NT2/D1 (cell line): ENCODE data around the gene PRDM11.

Experiments used
- DNase-seq: peaks from one replicate; pipeline ENCODE4 v3.0.0-alpha.2; 2011; ENCODE audit warnings: low read depth, low spot score
- H3K27me3 ChIP-seq: 2 replicates; pipeline ENCODE4 v1.6.0; 2011; ENCODE audit warnings: mild to moderate bottlenecking; ENCODE audit not compliant: insufficient read length, insufficient read depth
- H3K36me3 ChIP-seq: 2 replicates; pipeline ENCODE4 v1.6.1; 2011; ENCODE audit warnings: mild to moderate bottlenecking, low read length, mixed read lengths; ENCODE audit not compliant: insufficient read depth, insufficient read length
- H3K4me1 ChIP-seq: 2 replicates; pipeline ENCODE4 v1.5.1; 2011; ENCODE audit not compliant: insufficient read depth, insufficient read length
- H3K4me3 ChIP-seq: 2 replicates; pipeline ENCODE4 v1.5.1; 2011; ENCODE audit warnings: low read depth; ENCODE audit not compliant: insufficient read length
- H3K9ac ChIP-seq: 2 replicates; pipeline ENCODE4 v1.6.0; 2011; ENCODE audit warnings: low read depth; ENCODE audit not compliant: insufficient read length
- H3K9me3 ChIP-seq: 2 replicates; pipeline ENCODE4 v1.5.1; 2011; ENCODE audit warnings: mild to moderate bottlenecking, low read length; ENCODE audit not compliant: insufficient read depth
- SUZ12 ChIP-seq: IDR thresholded peaks from 2 replicates; pipeline ENCODE4 v1.6.1; 2011; ENCODE audit not compliant: insufficient read length, insufficient read depth; ENCODE audit errors: extremely low read depth
- YY1 ChIP-seq: IDR thresholded peaks from 2 replicates; pipeline ENCODE4 v1.6.1; 2011; ENCODE audit not compliant: insufficient read length, insufficient read depth
- ZNF274 ChIP-seq: IDR thresholded peaks from 2 replicates; pipeline ENCODE4 v1.6.1; 2011; ENCODE audit warnings: mild to moderate bottlenecking, low read depth, low read length

PRDM11 gene

GRCh38 chr11:45272701-45273100 lies 126.3 kb downstream of the PRDM11 start:
- TF ChIP-seq YY1: no peak
- no peak for TF ChIP-seq ZNF274
- TF ChIP-seq SUZ12: no peak
- H3K9me3 ChIP-seq: no peaks in the 10 kb centered on the region
- no peak for DNase-seq
- no peaks in the 10 kb centered on the region for H3K4me1 ChIP-seq
- H3K36me3 ChIP-seq: no peaks in the 10 kb centered on the region
- H3K27me3 ChIP-seq: peaks cover 2% of the 10 kb centered on the region
- no peak overlapping the region for H3K9ac ChIP-seq
- no peak overlapping the region for H3K4me3 ChIP-seq

GRCh38 chr11:45273509-45273908 lies 127.1 kb downstream of the PRDM11 start:
- no peak overlapping the region for H3K4me3 ChIP-seq
- no peak overlapping the region for H3K9ac ChIP-seq
- H3K27me3 ChIP-seq: peaks cover 2% of the 10 kb centered on the region
- DNase-seq: no peak
- TF ChIP-seq SUZ12 (no peak), YY1 (no peak), ZNF274 (no peak)
- H3K36me3 ChIP-seq: no peaks in the 10 kb centered on the region
- H3K9me3 ChIP-seq: no peaks in the 10 kb centered on the region
- H3K4me1 ChIP-seq: no peaks in the 10 kb centered on the region

- no peak overlapping the region for H3K4me3 ChIP-seq
- H3K36me3 ChIP-seq: no peaks in the 10 kb centered on the region
- no peaks in the 10 kb centered on the region for H3K9me3 ChIP-seq
- DNase-seq: no peak
- peaks cover 2% of the 10 kb centered on the region for H3K27me3 ChIP-seq
- TF ChIP-seq SUZ12 (no peak), YY1 (no peak), ZNF274 (no peak)
- H3K4me1 ChIP-seq: no peaks in the 10 kb centered on the region
- no peak overlapping the region for H3K9ac ChIP-seq
Measured at GRCh38 chr11:45274206-45274605, 127.8 kb downstream of the PRDM11 start.

GRCh38 chr11:45275828-45276227 lies 129.4 kb downstream of the PRDM11 start:
- no peak for TF ChIP-seq ZNF274
- TF ChIP-seq YY1: no peak
- no peak for TF ChIP-seq SUZ12
- H3K4me3 ChIP-seq: no peak overlapping the region
- DNase-seq: no peak
- H3K4me1 ChIP-seq: no peaks in the 10 kb centered on the region
- peaks cover 2% of the 10 kb centered on the region for H3K27me3 ChIP-seq
- no peaks in the 10 kb centered on the region for H3K36me3 ChIP-seq
- no peak overlapping the region for H3K9ac ChIP-seq
- no peaks in the 10 kb centered on the region for H3K9me3 ChIP-seq

- H3K4me3 ChIP-seq: no peak overlapping the region
- no peak for DNase-seq
- H3K27me3 ChIP-seq: peaks cover 9% of the 10 kb centered on the region
- no peaks in the 10 kb centered on the region for H3K36me3 ChIP-seq
- no peak overlapping the region for H3K9ac ChIP-seq
- peaks cover 5% of the 10 kb centered on the region for H3K4me1 ChIP-seq
- TF ChIP-seq YY1: no peak
- TF ChIP-seq SUZ12: no peak
- TF ChIP-seq ZNF274: no peak
- no peaks in the 10 kb centered on the region for H3K9me3 ChIP-seq
Measured at GRCh38 chr11:45278714-45279113, 132.3 kb downstream of the PRDM11 start.

DNA sequence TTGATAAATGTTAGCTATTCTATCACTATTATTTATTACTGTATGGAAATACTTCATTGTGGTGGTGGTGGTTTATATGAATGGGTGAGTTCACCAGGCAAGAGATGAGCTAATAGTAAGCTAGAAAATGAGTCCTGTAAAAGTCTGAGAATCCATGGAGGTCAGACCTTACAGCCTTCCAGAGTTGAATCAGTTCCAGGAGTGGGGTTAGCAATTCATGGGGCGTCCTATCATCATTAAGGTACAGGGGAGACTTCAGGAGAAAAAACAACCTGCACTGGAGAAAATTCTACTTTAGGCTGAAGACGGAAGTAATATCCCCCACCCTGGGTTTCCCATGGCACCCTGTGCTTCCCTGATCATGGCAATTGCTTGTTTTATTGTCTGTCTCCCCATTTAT lies 133.2 kb downstream of the PRDM11 start:
- no peak overlapping the region for H3K4me3 ChIP-seq
- no peak for DNase-seq
- no peak overlapping the region for H3K9ac ChIP-seq
- no peaks in the 10 kb centered on the region for H3K9me3 ChIP-seq
- no peaks in the 10 kb centered on the region for H3K36me3 ChIP-seq
- no peak for TF ChIP-seq SUZ12
- no peak for TF ChIP-seq ZNF274
- no peak for TF ChIP-seq YY1
- H3K27me3 ChIP-seq: peaks cover 18% of the 10 kb centered on the region
- H3K4me1 ChIP-seq: peaks cover 5% of the 10 kb centered on the region

DNA sequence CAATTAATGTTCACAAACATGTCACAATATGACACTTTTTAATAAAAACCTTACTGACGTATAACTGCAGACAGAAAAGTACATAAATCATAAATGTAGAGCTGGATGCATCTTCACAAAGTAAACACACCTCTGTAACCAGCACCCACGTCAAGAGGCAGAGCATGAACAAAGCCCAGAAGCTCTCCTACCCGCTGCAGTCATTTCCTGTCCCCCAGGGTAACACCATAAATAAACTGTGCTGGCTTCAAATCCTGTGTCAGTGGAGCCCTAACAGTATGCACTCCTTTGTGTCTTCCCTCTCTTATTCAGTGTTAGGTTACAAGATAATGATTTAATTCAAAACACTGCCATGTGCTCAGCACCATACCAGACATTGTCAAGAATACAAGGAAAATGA lies 134.0 kb downstream of the PRDM11 start:
- Histone ChIP-seq H3K9ac (no peak overlapping the region), H3K4me3 (no peak overlapping the region), H3K4me1 (peaks cover 5% of the 10 kb centered on the region), H3K9me3 (no peaks in the 10 kb centered on the region), H3K27me3 (peaks cover 24% of the 10 kb centered on the region), H3K36me3 (no peaks in the 10 kb centered on the region)
- no peak for DNase-seq
- TF ChIP-seq YY1: no peak
- no peak for TF ChIP-seq SUZ12
- no peak for TF ChIP-seq ZNF274
